Astrocyte of the cerebellum (primary cell): ENCODE measurements around the gene NAA50.

Source experiments
- DNase-seq: peaks from one replicate; pipeline ENCODE4 v3.0.0-alpha.2; 2011; ENCODE audit warnings: low read depth
- H3K4me3 ChIP-seq: 2 replicates; pipeline ENCODE4 v1.5.1; 2011; ENCODE audit warnings: mild to moderate bottlenecking, low read depth, low read length, moderate library complexity
- in situ Hi-C: cut with HindIII; loops from 2 replicates; pipeline ENCODE4 v1.10.0; 2017; ENCODE audit warnings: low sequenced_read_pairs
- TF ChIP-seq, protein P1 (sequence below): IDR thresholded peaks from 2 replicates; pipeline ENCODE4 v1.5.1; 2012; ENCODE audit warnings: low read length, low read depth, moderate library complexity, mild to moderate bottlenecking; ENCODE audit errors: missing control alignments

NAA50 gene

DNA sequence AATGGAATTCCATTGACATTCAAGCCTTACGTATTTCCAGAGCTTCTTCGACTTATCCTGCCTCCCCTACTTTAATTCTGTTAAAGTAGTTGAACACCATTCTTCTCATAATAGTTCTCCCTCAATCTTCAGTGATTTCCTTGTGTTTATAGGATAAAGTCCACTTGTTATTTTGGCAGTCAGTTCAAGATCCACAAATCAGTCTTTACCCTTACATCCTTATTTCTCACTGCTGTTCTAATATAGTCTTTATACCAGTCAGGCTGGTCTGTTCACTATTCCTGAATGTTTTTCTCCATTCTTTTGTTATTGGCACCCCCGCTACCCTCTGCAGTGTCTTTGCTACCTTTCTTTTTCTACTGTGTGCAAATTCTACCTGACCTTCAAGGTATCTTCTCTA is 30.5 kb upstream of the NAA50 start:
- H3K4me3 ChIP-seq: no peak overlapping the region
- in situ Hi-C loops: no loop called here
- TF ChIP-seq, protein P1, sequence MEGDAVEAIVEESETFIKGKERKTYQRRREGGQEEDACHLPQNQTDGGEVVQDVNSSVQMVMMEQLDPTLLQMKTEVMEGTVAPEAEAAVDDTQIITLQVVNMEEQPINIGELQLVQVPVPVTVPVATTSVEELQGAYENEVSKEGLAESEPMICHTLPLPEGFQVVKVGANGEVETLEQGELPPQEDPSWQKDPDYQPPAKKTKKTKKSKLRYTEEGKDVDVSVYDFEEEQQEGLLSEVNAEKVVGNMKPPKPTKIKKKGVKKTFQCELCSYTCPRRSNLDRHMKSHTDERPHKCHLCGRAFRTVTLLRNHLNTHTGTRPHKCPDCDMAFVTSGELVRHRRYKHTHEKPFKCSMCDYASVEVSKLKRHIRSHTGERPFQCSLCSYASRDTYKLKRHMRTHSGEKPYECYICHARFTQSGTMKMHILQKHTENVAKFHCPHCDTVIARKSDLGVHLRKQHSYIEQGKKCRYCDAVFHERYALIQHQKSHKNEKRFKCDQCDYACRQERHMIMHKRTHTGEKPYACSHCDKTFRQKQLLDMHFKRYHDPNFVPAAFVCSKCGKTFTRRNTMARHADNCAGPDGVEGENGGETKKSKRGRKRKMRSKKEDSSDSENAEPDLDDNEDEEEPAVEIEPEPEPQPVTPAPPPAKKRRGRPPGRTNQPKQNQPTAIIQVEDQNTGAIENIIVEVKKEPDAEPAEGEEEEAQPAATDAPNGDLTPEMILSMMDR: no peak
- DNase-seq: no peak

GRCh38 chr3:113775516-113775915 is 29.5 kb upstream of the NAA50 start:
- TF ChIP-seq, protein P1: no peak
- H3K4me3 ChIP-seq: no peak overlapping the region
- no peak for DNase-seq
- in situ Hi-C loops: no loop called here

GRCh38 chr3:113773381-113773780 is 27.3 kb upstream of the NAA50 start:
- in situ Hi-C loops: no loop called here
- TF ChIP-seq, protein P1: no peak
- no peak overlapping the region for H3K4me3 ChIP-seq
- DNase-seq: peak; percentile 70

GRCh38 chr3:113771993-113772392 is 25.9 kb upstream of the NAA50 start:
- in situ Hi-C loops: no loop called here
- no peak for DNase-seq
- no peak overlapping the region for H3K4me3 ChIP-seq
- TF ChIP-seq, protein P1: no peak

- H3K4me3 ChIP-seq: no peak overlapping the region
- no peak for DNase-seq
- TF ChIP-seq, protein P1: peak; percentile 30
- in situ Hi-C loops: no loop called here
Measured at GRCh38 chr3:113769551-113769950, 23.5 kb upstream of the NAA50 start.

DNA sequence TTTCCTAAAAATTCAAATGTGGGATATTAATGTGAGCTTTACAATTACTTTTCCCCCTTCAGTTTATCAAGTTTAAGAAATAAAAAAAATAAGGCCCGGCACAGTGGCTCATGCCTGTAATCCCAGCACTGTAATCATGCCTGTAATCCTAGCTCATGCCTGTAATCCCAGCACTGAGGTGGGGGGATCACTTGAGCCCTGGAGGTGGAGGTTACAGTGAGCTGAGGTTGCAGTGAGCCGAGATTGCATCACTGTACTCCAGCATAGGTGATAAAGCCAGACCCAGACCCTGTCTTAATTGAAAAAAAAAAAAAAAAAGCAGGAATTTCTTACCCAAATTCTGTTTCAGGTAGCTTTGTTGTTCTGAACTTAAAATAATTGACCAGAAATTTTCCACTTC is 18.6 kb upstream of the NAA50 start:
- TF ChIP-seq, protein P1: no peak
- no peak for DNase-seq
- in situ Hi-C loops: no loop called here
- no peak overlapping the region for H3K4me3 ChIP-seq
